Stomach (tissue), 9 donors: Measurements from ENCODE around the gene GLG1. TPM values are rescaled to one million over a fixed set of nuclear protein-coding genes. Genes with fewer than 3 reads are reported as not detected.

Experiments used
- DNase-seq, 2 donors: peaks; one replicate each; pipeline versions ENCODE4 v3.0.0 to v3.0.0-alpha.2; 2013 to 2019
- H3K27ac ChIP-seq, 5 donors: fragments of 200-600 bp in 4 of 5; sonication (generic) in 4 of 5; one replicate each; pipeline ENCODE4 v1.5.1; 2013 to 2019; ENCODE audit warnings: mild to moderate bottlenecking in 1 of 5, moderate library complexity in 1 of 5
- H3K27me3 ChIP-seq, 3 donors: fragments of 200-600 bp; sonication (generic); one replicate each; pipeline ENCODE4 v1.5.1; 2017 to 2019; ENCODE audit warnings: mixed run types in 1 of 3
- H3K36me3 ChIP-seq, 4 donors: fragments of 200-600 bp; sonication (generic); 1 replicate in 3 of 4; 2 replicates in 1 of 4; pipeline ENCODE4 v1.5.1; 2016 to 2019
- H3K4me1 ChIP-seq, 4 donors: fragments of 200-600 bp; sonication (generic); one replicate each; pipeline ENCODE4 v1.5.1; 2016 to 2019
- H3K4me3 ChIP-seq, 4 donors: fragments of 200-600 bp; sonication (generic) in 3 of 4; one replicate each; pipeline ENCODE4 v1.5.1; 2016 to 2019; ENCODE audit warnings: mild to moderate bottlenecking in 1 of 4
- H3K9me3 ChIP-seq, 4 donors: fragments of 200-600 bp; sonication (generic); one replicate each; pipeline ENCODE4 v1.5.1; 2016 to 2019
- CTCF ChIP-seq, 7 experiments: fragments of 450-650 bp in 4 of 7; fragments of 200-600 bp in 3 of 7; sonication (generic) in 3 of 7; IDR thresholded peaks; one replicate each; pipeline ENCODE4 v1.5.1; 2016 to 2019; ENCODE audit warnings: antibody characterized with exemption in 7 of 7, control low read depth in 2 of 7, mild to moderate bottlenecking in 1 of 7
- EP300 ChIP-seq: sonication (generic); formaldehyde crosslinking; IDR thresholded peaks from one replicate; pipeline ENCODE4 v1.6.1; 2017; ENCODE audit warnings: antibody characterized with exemption
- POLR2A ChIP-seq, 4 donors: fragments of 450-650 bp; IDR thresholded peaks; one replicate each; pipeline ENCODE4 v1.6.1; 2016; ENCODE audit warnings: antibody characterized with exemption in 4 of 4, control low read depth in 2 of 4, mild to moderate bottlenecking in 1 of 4, moderate library complexity in 1 of 4
- POLR2AphosphoS5 ChIP-seq, 3 donors: sonication (generic); formaldehyde crosslinking; IDR thresholded peaks; one replicate each; pipeline ENCODE4 v1.6.1; 2016; ENCODE audit warnings: antibody characterized with exemption in 3 of 3
- WGBS, 5 donors: extraction: QIAGEN DNeasy Blood & Tissue Kit in 3 of 5; methylation state at CpG; one replicate each; pipeline versions ENCODE4 v1.1.5 to v1.1.7; 2013 to 2018; 5-methylcytosine and 5-hydroxymethylcytosine counted together
- intact Hi-C: fragments of 100-400 bp; cut with DNase I; formaldehyde crosslinking; loops from one replicate; pipeline ENCODE4 v1.15.1; 2023; ENCODE audit warnings: low total_unique reads
- polyA plus RNA-seq, 3 donors: library from polyadenylated mRNA; stranded (reverse); fragments of 200-250 nt; gene quantifications; one replicate each; pipeline ENCODE4 v1.2.3, GENCODE V29; 2013
- total RNA-seq, 5 donors: library from RNA; depleted of rRNA; stranded (reverse); fragments of >200 nt; gene quantifications; one replicate each; pipeline versions ENCODE4 v1.1.0 to v1.2.3, GENCODE V29; 2014 to 2016
- donor health status: healthy with polysubstance abuse.
- donor health status: Bipolar disorder and iron deficiency.
- donor health status: healthy.

Gene GLG1
- total and polyA plus RNA-seq, 8 donors, result 7.6 to 151 (median 46.3) TPM

GRCh38 chr16:74578433-74578832, 28.5 kb downstream of the GLG1 start:
- intact Hi-C loops, result no loop called here
- H3K36me3 ChIP-seq, result no peaks in the 10 kb centered on the region
- WGBS, 5 donors, result 81 to 91% (median 89%) methylated on average over 3 of the region's 3 CpGs
- peaks cover 4 to 43% (median 24%) of the 10 kb centered on the region in 4 donors for H3K4me1 ChIP-seq
- H3K9me3 ChIP-seq, result no peaks in the 10 kb centered on the region
- no peak overlapping the region for H3K4me3 ChIP-seq
- no peak for TF ChIP-seq EP300
- TF ChIP-seq CTCF (IDR thresholded peaks at IDR 0.05), result no peak
- TF ChIP-seq POLR2AphosphoS5 (IDR thresholded peaks at IDR 0.05), result no peak
- no peak for TF ChIP-seq POLR2A (IDR thresholded peaks at IDR 0.05)
- H3K27ac ChIP-seq, result no peak overlapping the region
- no peak for DNase-seq
- no peaks in the 10 kb centered on the region for H3K27me3 ChIP-seq

GRCh38 chr16:74577882-74578366, 29.0 kb downstream of the GLG1 start:
- TF ChIP-seq CTCF (IDR thresholded peaks at IDR 0.05), result no peak
- TF ChIP-seq POLR2A (IDR thresholded peaks at IDR 0.05), result no peak
- TF ChIP-seq POLR2AphosphoS5 (IDR thresholded peaks at IDR 0.05), result no peak
- TF ChIP-seq EP300, result no peak
- DNase-seq, result no peak
- Histone ChIP-seq H3K27ac (no peak overlapping the region), H3K9me3 (no peaks in the 10 kb centered on the region), H3K4me3 (no peak overlapping the region), H3K36me3 (no peaks in the 10 kb centered on the region), H3K4me1 (peaks cover under 1 to 38% (median 22%) of the 10 kb centered on the region in 4 donors), H3K27me3 (no peaks in the 10 kb centered on the region)
- 51 to 56% (median 53%) methylated on average over 2 of the region's 2 CpGs for WGBS, 5 donors
- intact Hi-C loops, result no loop called here

- no peak overlapping the region for H3K4me3 ChIP-seq
- no peaks in the 10 kb centered on the region for H3K9me3 ChIP-seq
- no peak for DNase-seq
- WGBS, 5 donors, result 93 to 97% (median 93%) methylated on average over 12 of the region's 12 CpGs
- no peaks in the 10 kb centered on the region for H3K27me3 ChIP-seq
- intact Hi-C loops, result no loop called here
- no peaks in the 10 kb centered on the region for H3K36me3 ChIP-seq
- TF ChIP-seq POLR2A (IDR thresholded peaks at IDR 0.05), result no peak
- TF ChIP-seq EP300, result no peak
- TF ChIP-seq POLR2AphosphoS5 (IDR thresholded peaks at IDR 0.05), result no peak
- TF ChIP-seq CTCF (IDR thresholded peaks at IDR 0.05), result no peak
- no peak overlapping the region for H3K27ac ChIP-seq
- peaks cover 4 to 44% (median 22%) of the 10 kb centered on the region in 4 donors for H3K4me1 ChIP-seq
Measured at GRCh38 chr16:74575807-74576643, 30.9 kb downstream of the GLG1 start.

- 89 to 94% (median 92%) methylated on average over 7 of the region's 7 CpGs for WGBS, 5 donors
- intact Hi-C loops, result no loop called here
- no peak overlapping the region for H3K27ac ChIP-seq
Measured at GRCh38 chr16:74575175-74575806, 31.6 kb downstream of the GLG1 start.

More at GRCh38 chr16:74575175-74575806, 31.6 kb downstream of the GLG1 start:
- Histone ChIP-seq H3K9me3 (no peaks in the 10 kb centered on the region), H3K27me3 (no peaks in the 10 kb centered on the region), H3K36me3 (no peaks in the 10 kb centered on the region), H3K4me1 (peaks cover 7 to 44% (median 25%) of the 10 kb centered on the region in 4 donors), H3K4me3 (no peak overlapping the region)
- TF ChIP-seq POLR2A (IDR thresholded peaks at IDR 0.05) (no peak), EP300 (no peak), CTCF (IDR thresholded peaks at IDR 0.05) (no peak), POLR2AphosphoS5 (IDR thresholded peaks at IDR 0.05) (no peak)
- DNase-seq, result no peak
